Measurements from ENCODE around the gene DYNLT4. TPM values are rescaled to one million over a fixed set of nuclear protein-coding genes. Genes with fewer than 3 reads are reported as not detected.

DYNLT4 gene
- total and polyA plus RNA-seq, 4 donors = 0.29 to 0.50 TPM; not detected in 2

GRCh38 chr1:44810101-44810761 is 3.1 kb upstream of the DYNLT4 start:
- H3K27ac ChIP-seq (ENCODE audit: low read depth in 1 of 2, low read length in 2 of 2) = peak overlapping the region; percentile 95 to 98
- peak overlapping the region in 1 of 2 donors; percentile 18 for H3K9ac ChIP-seq (ENCODE audit: low read depth in 1 of 2, low read length in 2 of 2)
- 62% methylated on average over 12 of the region's 12 CpGs for WGBS
- no peak for DNase-seq (ENCODE audit: low spot score)
- H3K27me3 ChIP-seq (ENCODE audit: control insufficient read depth in 4 of 4, insufficient read depth in 4 of 4, low read length in 3 of 4) = no peaks in the 10 kb centered on the region
- H3K4me3 ChIP-seq (ENCODE audit: low read depth in 1 of 3, low read length in 3 of 3) = no peak overlapping the region
- peaks cover 19 to 58% (median 46%) of the 10 kb centered on the region in 4 donors for H3K4me1 ChIP-seq (ENCODE audit: control insufficient read depth in 4 of 4, insufficient read depth in 4 of 4, low read length in 3 of 4)
- H3K36me3 ChIP-seq (ENCODE audit: control insufficient read depth in 4 of 4, insufficient read depth in 3 of 4, low read depth in 1 of 4, low read length in 3 of 4) = peaks cover 0 to 3% (median under 1%) of the 10 kb centered on the region in 4 donors
- TF ChIP-seq GABPA (IDR thresholded peaks at IDR 0.05 in 1 of 2, conservative IDR thresholded peaks at IDR 0.05 in 1 of 2) = no peak
- TF ChIP-seq YY1 (IDR thresholded peaks at IDR 0.05) = no peak
- TF ChIP-seq RXRA (IDR thresholded peaks at IDR 0.05) = no peak
- TF ChIP-seq MAX (IDR thresholded peaks at IDR 0.05) = no peak
- no peak for TF ChIP-seq SP1 (IDR thresholded peaks at IDR 0.05)
- TF ChIP-seq ATF3 (IDR thresholded peaks at IDR 0.05) = no peak
- TF ChIP-seq RAD21 (IDR thresholded peaks at IDR 0.05) = no peak
- TF ChIP-seq FOXA1 (IDR thresholded peaks at IDR 0.05) = no peak
- no peak for TF ChIP-seq HNF4A (conservative IDR thresholded peaks at IDR 0.05)
- no peak for TF ChIP-seq CTCF (IDR thresholded peaks at IDR 0.05; ENCODE audit: low read depth, low read length, missing input control)
- TF ChIP-seq REST (IDR thresholded peaks at IDR 0.05) = no peak
- TF ChIP-seq HNF4G (IDR thresholded peaks at IDR 0.05) = no peak
- no peak for TF ChIP-seq FOXA2 (IDR thresholded peaks at IDR 0.05)
- no peak for TF ChIP-seq JUND (IDR thresholded peaks at IDR 0.05)
- TF ChIP-seq EGR1 (IDR thresholded peaks at IDR 0.05; ENCODE audit: low read depth in 2 of 2) = no peak
- no peak for TF ChIP-seq TAF1 (conservative IDR thresholded peaks at IDR 0.05)
- no peak for TF ChIP-seq ZBTB33 (IDR thresholded peaks at IDR 0.05)
- TF ChIP-seq NR2F2 (IDR thresholded peaks at IDR 0.05) = no peak
- H3K9me3 ChIP-seq (ENCODE audit: control insufficient read depth in 4 of 4, low read length in 3 of 4) = no peaks in the 10 kb centered on the region
